ENCODE measurements around the gene ZNF516.

Gene ZNF516

GRCh38 chr18:76420898-76421684, 74.0 kb downstream of the ZNF516 start:
- no peak for TF ChIP-seq REST (IDR thresholded peaks at IDR 0.05; ENCODE audit: insufficient read depth in 1 of 2, low read depth in 2 of 2, low read length in 2 of 2)
- TF ChIP-seq POLR2AphosphoS5 (IDR thresholded peaks at IDR 0.05; ENCODE audit: low read depth, low read length), result no peak
- TF ChIP-seq FOXP2 (optimal IDR thresholded peaks at IDR 0.05; ENCODE audit: borderline replicate concordance, extremely low read depth, extremely low read length, insufficient read depth), result no peak
- TF ChIP-seq TAF1 (IDR thresholded peaks at IDR 0.05; ENCODE audit: borderline replicate concordance, insufficient read depth, low read length), result no peak

- TF ChIP-seq REST (IDR thresholded peaks at IDR 0.05; ENCODE audit: insufficient read depth in 1 of 2, low read depth in 2 of 2, low read length in 2 of 2) (no peak), FOXP2 (optimal IDR thresholded peaks at IDR 0.05; ENCODE audit: borderline replicate concordance, extremely low read depth, extremely low read length, insufficient read depth) (no peak), POLR2AphosphoS5 (IDR thresholded peaks at IDR 0.05; ENCODE audit: low read depth, low read length) (no peak), SIN3A (IDR thresholded peaks at IDR 0.05; ENCODE audit: borderline replicate concordance, insufficient read depth, low read length) (no peak)
Measured at GRCh38 chr18:76419811-76420210, 75.2 kb downstream of the ZNF516 start.

GRCh38 chr18:76416911-76417310, 78.1 kb downstream of the ZNF516 start:
- no peak for TF ChIP-seq FOXP2 (optimal IDR thresholded peaks at IDR 0.05; ENCODE audit: borderline replicate concordance, extremely low read depth, extremely low read length, insufficient read depth)
- no peak for TF ChIP-seq REST (IDR thresholded peaks at IDR 0.05; ENCODE audit: insufficient read depth in 1 of 2, low read depth in 2 of 2, low read length in 2 of 2)
- no peak for TF ChIP-seq TAF1 (IDR thresholded peaks at IDR 0.05; ENCODE audit: borderline replicate concordance, insufficient read depth, low read length)
- TF ChIP-seq POLR2AphosphoS5 (IDR thresholded peaks at IDR 0.05; ENCODE audit: low read depth, low read length), result no peak
- no peak for TF ChIP-seq SIN3A (IDR thresholded peaks at IDR 0.05; ENCODE audit: borderline replicate concordance, insufficient read depth, low read length)

- TF ChIP-seq TAF1 (IDR thresholded peaks at IDR 0.05; ENCODE audit: borderline replicate concordance, insufficient read depth, low read length) (no peak), POLR2AphosphoS5 (IDR thresholded peaks at IDR 0.05; ENCODE audit: low read depth, low read length) (no peak), REST (IDR thresholded peaks at IDR 0.05; ENCODE audit: insufficient read depth in 1 of 2, low read depth in 2 of 2, low read length in 2 of 2) (no peak), FOXP2 (optimal IDR thresholded peaks at IDR 0.05; ENCODE audit: borderline replicate concordance, extremely low read depth, extremely low read length, insufficient read depth) (no peak), SIN3A (IDR thresholded peaks at IDR 0.05; ENCODE audit: borderline replicate concordance, insufficient read depth, low read length) (no peak)
Measured at GRCh38 chr18:76414936-76415621, 80.0 kb downstream of the ZNF516 start.
